ENCODE data around the gene CACNA1S. TPM values are rescaled to one million over a fixed set of nuclear protein-coding genes. Genes with fewer than 3 reads are reported as not detected.

The CACNA1S gene
- total and polyA plus RNA-seq, 2 of the 8 experiments (the other 6 are each of a cell fraction or from before 2014, with no cell fraction given) = 0.06 TPM; not detected in 1

- Histone ChIP-seq H3K36me3 (ENCODE audit: control insufficient read depth in 2 of 4, insufficient read depth in 4 of 4, low read length in 3 of 4) (no peaks in the 10 kb centered on the region), H3K79me2 (ENCODE audit: control insufficient read depth in 1 of 2, insufficient read depth in 2 of 2, low read length in 2 of 2) (no peaks in the 10 kb centered on the region), H3K9me3 (ENCODE audit: insufficient read depth in 2 of 2, low read depth in 1 of 2, low read length in 1 of 2) (no peaks in the 10 kb centered on the region), H3K14ac (ENCODE audit: insufficient read length) (no peak overlapping the region), H3K23ac (ENCODE audit: insufficient read length) (no peak overlapping the region), H4K91ac (replicated peaks; ENCODE audit: insufficient read length, low read length) (no peak overlapping the region), H3K27me3 (replicated peaks in 1 of 4; ENCODE audit: control insufficient read depth in 3 of 4, extremely low read depth in 1 of 4, insufficient read depth in 3 of 4, low read length in 3 of 4) (no peaks in the 10 kb centered on the region), H2BK120ac (replicated peaks; ENCODE audit: low read depth, low read length) (no peak overlapping the region), H3K4ac (replicated peaks; ENCODE audit: insufficient read length, low read depth, low read length) (no peak overlapping the region), H3K9ac (replicated peaks in 1 of 4; ENCODE audit: extremely low read depth in 1 of 4, low read depth in 3 of 4, low read length in 3 of 4) (no peak overlapping the region), H3K4me1 (replicated peaks in 1 of 4; ENCODE audit: control insufficient read depth in 3 of 4, insufficient read depth in 4 of 4, low read length in 3 of 4) (peaks cover 0 to 18% (median 10%) of the 10 kb centered on the region in 4 experiments; a peak in 6 of 7 replicates), H2BK5ac (ENCODE audit: low read depth, low read length) (0 out of 2 replicates have a peak overlapping the region, but pooled peaks have one; percentile 44), H2BK12ac (ENCODE audit: low read depth, low read length) (peak overlapping the region; percentile 2; the same call in 1 of the 2 replicates), H3K18ac (ENCODE audit: extremely low read depth, low read length) (no peak overlapping the region), H3K4me2 (ENCODE audit: insufficient read depth in 1 of 2, low read depth in 2 of 2, low read length in 2 of 2) (peak overlapping the region in 1 of 2 experiments; percentile 18; a peak in 1 of 4 replicates), H3K27ac (ENCODE audit: low read depth, low read length) (no peak overlapping the region), H3K79me1 (ENCODE audit: low read depth, low read length) (no peaks in the 10 kb centered on the region), H2AFZ (ENCODE audit: low read length) (no peak overlapping the region), H3K56ac (replicated peaks; ENCODE audit: insufficient read length, low read depth, low read length) (no peak overlapping the region), H2BK20ac (ENCODE audit: low read length) (0 out of 2 replicates have a peak overlapping the region, but pooled peaks have one; percentile 15), H3K4me3 (ENCODE audit: extremely low read depth in 1 of 4, insufficient read depth in 2 of 4, low read depth in 3 of 4, low read length in 4 of 4) (no peak overlapping the region), H4K20me1 (replicated peaks in 1 of 2; ENCODE audit: control insufficient read depth in 1 of 2, insufficient read depth in 2 of 2, low read length in 2 of 2) (no peaks in the 10 kb centered on the region), H4K8ac (ENCODE audit: extremely low read depth, insufficient read depth, low read length) (no peak overlapping the region), H3K23me2 (ENCODE audit: low read depth, low read length) (no peaks in the 10 kb centered on the region), H2AK5ac (ENCODE audit: low read depth, low read length) (no peak overlapping the region), H4K5ac (ENCODE audit: insufficient read length, low read depth, low read length) (no peak overlapping the region), H2BK15ac (ENCODE audit: low read length) (no peak overlapping the region)
- ChIA-PET CTCF (ENCODE audit: partially characterized antibody) (interaction anchor here (0.5 to 2.8 kb wide), 11 partner anchors 9 to 330 kb away, joined by 3 to 15 read pairs (median 3); no protein-coding TSS in a partner anchor), POLR2A (ENCODE audit: partially characterized antibody) (interaction anchor here (0.7 to 2.4 kb wide), 4 partner anchors 10 to 96 kb away, joined by 3 to 8 read pairs (median 3); no protein-coding TSS in a partner anchor)
- DNase-seq (ENCODE audit: low read depth in 1 of 2, low spot score in 2 of 2) = no peak
- 59% methylated on average over 3 of the region's 3 CpGs; no CpG with 5 or more reads in 1 of the 2 experiments for WGBS, 2 experiments (ENCODE audit: extremely low coverage in 1 of 2, insufficient coverage in 1 of 2, insufficient read length in 1 of 2, insufficient replicate concordance in 2 of 2, low coverage in 1 of 2, low lambda C conversion rate in 2 of 2, missing lambda C conversion rate in 1 of 2)
- FAIRE-seq = peak; percentile 62
- TF ChIP-seq HDAC6 (IDR thresholded peaks at IDR 0.05; ENCODE audit: low read depth, low read length) = no peak
- TF ChIP-seq ZNF274 (IDR thresholded peaks at IDR 0.05; ENCODE audit: borderline replicate concordance, extremely low read depth, low read length) = no peak
- no peak for TF ChIP-seq CTCF (IDR thresholded peaks at IDR 0.05; ENCODE audit: control extremely low read depth in 1 of 3, insufficient read depth in 1 of 3, low read depth in 1 of 3, low read length in 3 of 3)
- TF ChIP-seq RBBP5 (IDR thresholded peaks at IDR 0.05; ENCODE audit: borderline replicate concordance, low read depth, low read length) = no peak
- TF ChIP-seq POU5F1 (IDR thresholded peaks at IDR 0.05; ENCODE audit: low read depth, low read length) = no peak
- TF ChIP-seq BACH1 (IDR thresholded peaks at IDR 0.05; ENCODE audit: low read length) = no peak
- TF ChIP-seq ATF3 (IDR thresholded peaks at IDR 0.05; ENCODE audit: insufficient read depth, low read depth, low read length) = no peak
- no peak for TF ChIP-seq CEBPB (IDR thresholded peaks at IDR 0.05; ENCODE audit: low read depth, low read length)
- no peak for TF ChIP-seq TCF12 (IDR thresholded peaks at IDR 0.05; ENCODE audit: low read depth, low read length)
- TF ChIP-seq SP2 (IDR thresholded peaks at IDR 0.05; ENCODE audit: low read length) = no peak
- no peak for TF ChIP-seq POLR2A (IDR thresholded peaks at IDR 0.05; ENCODE audit: control extremely low read depth in 1 of 2, low read depth in 2 of 2, low read length in 2 of 2)
- no peak for TF ChIP-seq BRCA1 (IDR thresholded peaks at IDR 0.05; ENCODE audit: low read depth, low read length)
These were observed 52.8 kb downstream of the CACNA1S start for GRCh38 chr1:201059401-201059800.

All from H1 (cell line).